Naive B cell (primary cell): Measurements from ENCODE around the gene TMEM119. TPM values are rescaled to one million over a fixed set of nuclear protein-coding genes. Genes with fewer than 3 reads are reported as not detected.
A peak's percentile ranks its signal among the peaks of the same experiment; 100 is the strongest.

Source experiments
- ATAC-seq, 2 donors: fragments of 150-1000 bp; cut with Tn5 transposase; 2 replicates each; pipeline ENCODE4 v1.10.0; 2021; ENCODE audit warnings: low read depth in 2 of 2, mild to moderate bottlenecking in 2 of 2, moderate library complexity in 2 of 2
- DNase-seq: peaks from one replicate; pipeline ENCODE4 v3.0.0; 2022
- H3K27ac Mint-ChIP-seq, 6 donors: one replicate each; pipeline ENCODE4 v1.8.0; 2020 to 2022; ENCODE audit warnings: mild to moderate bottlenecking in 6 of 6, mixed read lengths in 6 of 6, moderate library complexity in 5 of 6, inconsistent platforms in 2 of 6
- H3K27me3 Mint-ChIP-seq, 3 donors: one replicate each; pipeline ENCODE4 v1.8.0; 2021 to 2022; ENCODE audit warnings: mixed read lengths in 3 of 3, mild to moderate bottlenecking in 1 of 3
- H3K36me3 Mint-ChIP-seq, 2 donors: one replicate each; pipeline ENCODE4 v1.8.0; 2020 to 2022; ENCODE audit warnings: mixed read lengths in 2 of 2, inconsistent platforms in 1 of 2, mild to moderate bottlenecking in 1 of 2
- H3K4me1 Mint-ChIP-seq, 3 donors: one replicate each; pipeline ENCODE4 v1.8.0; 2020 to 2022; ENCODE audit warnings: mixed read lengths in 3 of 3, inconsistent platforms in 1 of 3, mild to moderate bottlenecking in 1 of 3, moderate library complexity in 1 of 3
- H3K4me3 Mint-ChIP-seq, 8 donors: one replicate each; pipeline ENCODE4 v1.8.0; 2020 to 2022; ENCODE audit warnings: mild to moderate bottlenecking in 8 of 8, mixed read lengths in 8 of 8, moderate library complexity in 8 of 8, inconsistent platforms in 2 of 8
- H3K9me3 Mint-ChIP-seq, 7 donors: one replicate each; pipeline ENCODE4 v1.8.0; 2020 to 2022; ENCODE audit warnings: mixed read lengths in 7 of 7, mild to moderate bottlenecking in 5 of 7, inconsistent platforms in 2 of 7, moderate library complexity in 1 of 7
- polyA plus RNA-seq, 6 donors: library from polyadenylated mRNA; unstranded; fragments of 300-500 nt; fragmentation: Illumina TruSeq; gene quantifications; one replicate each; pipeline ENCODE4 v1.2.3, GENCODE V29; 2021; ENCODE audit warnings: low read depth in 6 of 6

Gene TMEM119
- polyA plus RNA-seq, 6 donors from 2014 or later: not detected

DNA sequence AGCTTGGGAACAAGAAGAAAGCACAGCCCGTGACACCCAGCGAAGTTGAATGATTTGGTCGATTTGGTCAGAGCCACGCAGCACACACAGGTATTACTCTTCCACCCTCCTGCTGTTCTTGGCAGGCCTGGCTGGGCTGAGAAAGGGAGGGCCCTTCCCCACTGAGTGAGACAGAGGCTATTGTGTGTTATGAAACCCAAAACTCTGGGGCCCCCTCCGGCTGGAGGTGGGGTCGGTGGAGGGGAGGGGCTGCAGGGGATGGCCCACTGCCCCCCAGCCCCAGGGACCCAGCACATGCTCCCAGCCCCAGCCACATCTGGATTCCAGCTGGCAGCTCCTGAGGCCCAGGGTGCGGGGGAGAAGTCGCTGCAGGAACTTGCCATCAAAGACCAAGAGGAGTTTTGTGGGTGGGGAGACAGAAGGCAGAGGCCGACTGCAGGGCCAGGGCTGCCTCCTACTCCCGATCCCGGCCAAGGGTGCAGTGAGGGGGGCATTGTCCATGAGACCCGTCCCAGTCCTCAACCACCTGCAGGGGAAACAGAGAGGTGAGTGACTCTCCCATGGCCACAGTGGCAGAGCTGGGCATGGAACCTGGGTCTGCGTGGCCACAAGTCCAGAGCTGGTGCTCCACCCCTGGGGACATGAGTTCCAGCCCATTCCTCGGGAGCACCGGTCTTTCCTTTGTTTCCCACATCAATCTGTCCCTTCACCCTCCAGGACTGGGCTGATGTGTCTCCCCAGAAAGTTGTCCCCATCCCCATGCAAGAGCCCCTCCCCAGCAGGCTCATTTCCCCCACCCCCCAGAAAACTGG is 8.7 kb downstream of the TMEM119 start:
- Mint-ChIP-seq H3K27me3 (peaks cover 0 to 6% (median 0%) of the 10 kb centered on the region in 3 donors), H3K36me3 (no peaks in the 10 kb centered on the region), H3K9me3 (no peaks in the 10 kb centered on the region), H3K27ac (no peak overlapping the region), H3K4me1 (no peaks in the 10 kb centered on the region), H3K4me3 (no peak overlapping the region)
- ATAC-seq: no peak
- DNase-seq: no peak

DNA sequence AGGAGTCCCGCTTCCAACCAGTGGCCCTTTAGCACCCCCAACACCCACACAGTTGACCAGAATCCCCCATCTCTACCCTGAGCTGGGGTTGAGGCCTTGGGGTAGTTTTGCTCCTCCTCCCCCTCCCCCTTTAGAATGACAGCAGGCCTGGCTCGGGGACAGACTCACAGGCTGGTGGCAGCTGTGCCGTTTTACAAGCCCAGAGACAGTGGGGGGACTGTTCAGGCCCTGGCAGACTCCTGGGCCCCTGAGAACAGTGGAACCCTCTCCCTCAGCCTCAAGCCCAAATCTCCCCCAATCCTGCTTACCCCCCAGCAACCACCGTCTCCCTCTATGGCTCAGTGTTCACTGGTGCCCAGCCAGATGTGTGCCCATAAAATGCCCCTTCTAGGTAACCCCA is 10.1 kb downstream of the TMEM119 start:
- H3K27me3 Mint-ChIP-seq: peaks cover 0 to 6% (median 0%) of the 10 kb centered on the region in 3 donors
- no peak for ATAC-seq
- no peaks in the 10 kb centered on the region for H3K36me3 Mint-ChIP-seq
- H3K4me3 Mint-ChIP-seq: no peak overlapping the region
- peak overlapping the region in 1 of 6 donors; percentile 41 for H3K27ac Mint-ChIP-seq
- no peak for DNase-seq
- no peaks in the 10 kb centered on the region for H3K9me3 Mint-ChIP-seq
- H3K4me1 Mint-ChIP-seq: peaks cover 0 to 5% (median 0%) of the 10 kb centered on the region in 3 donors

GRCh38 chr12:108586306-108586705 is 11.6 kb downstream of the TMEM119 start:
- no peaks in the 10 kb centered on the region for H3K9me3 Mint-ChIP-seq
- no peak for ATAC-seq
- H3K27me3 Mint-ChIP-seq: peaks cover 0 to 6% (median 0%) of the 10 kb centered on the region in 3 donors
- peaks cover 0 to 5% (median 0%) of the 10 kb centered on the region in 3 donors for H3K4me1 Mint-ChIP-seq
- no peak for DNase-seq
- no peak overlapping the region for H3K4me3 Mint-ChIP-seq
- peak overlapping the region in 1 of 6 donors; percentile 44 for H3K27ac Mint-ChIP-seq
- no peaks in the 10 kb centered on the region for H3K36me3 Mint-ChIP-seq

GRCh38 chr12:108585864-108586263 is 12.0 kb downstream of the TMEM119 start:
- H3K9me3 Mint-ChIP-seq: no peaks in the 10 kb centered on the region
- peaks cover 0 to 6% (median 0%) of the 10 kb centered on the region in 3 donors for H3K27me3 Mint-ChIP-seq
- DNase-seq (no peak), ATAC-seq (no peak)
- no peak overlapping the region for H3K4me3 Mint-ChIP-seq
- H3K36me3 Mint-ChIP-seq: no peaks in the 10 kb centered on the region
- H3K27ac Mint-ChIP-seq: no peak overlapping the region
- H3K4me1 Mint-ChIP-seq: peaks cover 0 to 5% (median 0%) of the 10 kb centered on the region in 3 donors

DNA sequence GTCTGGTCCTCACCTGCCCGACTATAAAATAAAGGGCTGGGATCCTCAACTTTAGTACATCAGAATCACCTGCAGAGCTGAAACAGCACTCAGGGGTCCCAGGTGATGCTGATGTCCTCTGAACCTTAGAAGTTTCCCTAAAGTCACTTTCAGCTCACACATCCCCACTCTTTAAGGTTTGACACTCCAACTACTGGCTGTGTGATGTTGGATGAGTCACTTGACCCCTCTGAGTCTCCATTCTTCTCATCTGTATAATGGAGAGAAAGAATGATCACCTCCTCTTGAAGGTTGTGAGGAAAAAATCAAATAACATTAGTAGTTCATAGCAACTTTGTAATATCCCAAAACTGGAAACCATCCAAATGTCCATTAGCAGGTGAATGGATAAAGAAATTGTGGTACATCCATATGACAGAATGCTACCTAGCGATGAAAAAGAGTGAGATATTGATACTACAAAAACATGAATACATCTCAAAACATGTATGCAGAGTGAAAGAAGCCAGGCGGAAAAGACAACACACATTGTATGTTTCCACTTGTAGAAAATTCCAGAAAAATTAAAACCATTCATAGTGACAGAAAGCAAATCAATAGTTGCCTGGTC is 13.3 kb downstream of the TMEM119 start:
- H3K4me1 Mint-ChIP-seq: peaks cover 6 to 18% (median 8%) of the 10 kb centered on the region in 3 donors
- no peak overlapping the region for H3K4me3 Mint-ChIP-seq
- ATAC-seq: no peak
- H3K9me3 Mint-ChIP-seq: no peaks in the 10 kb centered on the region
- H3K27me3 Mint-ChIP-seq: peaks cover 0 to 6% (median 0%) of the 10 kb centered on the region in 3 donors
- H3K27ac Mint-ChIP-seq: peak overlapping the region in 2 of 6 donors; percentile 4 to 73
- DNase-seq: no peak
- no peaks in the 10 kb centered on the region for H3K36me3 Mint-ChIP-seq

DNA sequence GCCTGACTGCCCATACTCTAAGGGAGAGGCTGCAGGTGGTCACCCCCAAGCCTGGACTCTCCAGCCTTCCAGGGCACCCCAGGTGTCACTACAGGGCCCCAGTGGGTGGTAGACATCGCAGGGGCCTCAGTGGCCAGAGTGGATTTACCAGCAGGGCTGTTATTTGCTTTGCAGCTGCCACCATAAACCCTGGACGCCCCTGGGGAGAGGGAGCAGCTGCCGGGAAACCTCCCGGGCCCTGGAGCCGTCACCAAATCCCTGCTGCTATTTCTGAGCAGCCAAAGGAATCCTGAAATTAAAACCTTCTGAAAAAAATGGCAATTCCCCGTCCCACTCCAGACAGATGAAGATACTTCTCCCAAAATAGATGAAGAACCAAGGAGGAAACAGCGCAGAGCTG is 13.9 kb downstream of the TMEM119 start:
- DNase-seq: no peak
- no peak for ATAC-seq
- H3K9me3 Mint-ChIP-seq: peaks cover 0 to 3% (median 0%) of the 10 kb centered on the region in 7 donors

GRCh38 chr12:108582978-108583770 is 14.7 kb downstream of the TMEM119 start:
- H3K36me3 Mint-ChIP-seq: no peaks in the 10 kb centered on the region
- DNase-seq: no peak

More for the DNA sequence above, 13.9 kb downstream of the TMEM119 start:
- peaks cover 0 to 6% (median 0%) of the 10 kb centered on the region in 3 donors for H3K27me3 Mint-ChIP-seq
- no peaks in the 10 kb centered on the region for H3K36me3 Mint-ChIP-seq
- H3K27ac Mint-ChIP-seq: peak overlapping the region in 1 of 6 donors; percentile 73
- peaks cover 12 to 24% (median 13%) of the 10 kb centered on the region in 3 donors for H3K4me1 Mint-ChIP-seq
- no peak overlapping the region for H3K4me3 Mint-ChIP-seq

DNA sequence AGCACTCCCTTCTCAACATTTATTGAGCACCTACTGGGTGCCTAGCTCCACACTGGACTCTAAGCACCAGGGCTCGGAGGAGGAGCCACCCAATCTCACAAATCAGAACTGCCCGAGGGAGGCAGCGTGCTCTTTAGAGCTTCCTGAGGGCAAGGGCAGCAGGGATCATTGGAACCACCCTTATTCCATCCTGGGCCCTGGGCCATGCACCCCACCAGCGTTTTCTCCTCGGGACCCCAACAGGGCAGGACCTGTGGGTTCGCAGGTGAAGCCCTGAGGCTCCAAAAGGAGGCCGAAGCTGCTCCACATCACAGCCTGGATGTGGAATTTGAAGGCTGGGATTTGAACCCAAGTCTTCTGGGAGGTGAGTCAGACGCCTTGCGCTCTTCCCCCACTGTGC is 15.4 kb downstream of the TMEM119 start:
- Mint-ChIP-seq H3K4me1 (peaks cover 18 to 31% (median 23%) of the 10 kb centered on the region in 3 donors), H3K4me3 (no peak overlapping the region), H3K27me3 (peaks cover 0 to 3% (median 0%) of the 10 kb centered on the region in 3 donors), H3K27ac (peak overlapping the region in 1 of 6 donors; percentile 7), H3K9me3 (peaks cover 0 to 10% (median 0%) of the 10 kb centered on the region in 7 donors), H3K36me3 (no peaks in the 10 kb centered on the region)
- ATAC-seq (no peak), DNase-seq (no peak)

More at GRCh38 chr12:108582978-108583770, 14.7 kb downstream of the TMEM119 start:
- Mint-ChIP-seq H3K9me3 (peaks cover 0 to 10% (median 0%) of the 10 kb centered on the region in 7 donors), H3K27ac (peak overlapping the region in 2 of 6 donors; percentile 37 to 64), H3K4me1 (peaks cover 18 to 31% (median 20%) of the 10 kb centered on the region in 3 donors), H3K27me3 (no peaks in the 10 kb centered on the region), H3K4me3 (no peak overlapping the region)
- no peak for ATAC-seq

DNA sequence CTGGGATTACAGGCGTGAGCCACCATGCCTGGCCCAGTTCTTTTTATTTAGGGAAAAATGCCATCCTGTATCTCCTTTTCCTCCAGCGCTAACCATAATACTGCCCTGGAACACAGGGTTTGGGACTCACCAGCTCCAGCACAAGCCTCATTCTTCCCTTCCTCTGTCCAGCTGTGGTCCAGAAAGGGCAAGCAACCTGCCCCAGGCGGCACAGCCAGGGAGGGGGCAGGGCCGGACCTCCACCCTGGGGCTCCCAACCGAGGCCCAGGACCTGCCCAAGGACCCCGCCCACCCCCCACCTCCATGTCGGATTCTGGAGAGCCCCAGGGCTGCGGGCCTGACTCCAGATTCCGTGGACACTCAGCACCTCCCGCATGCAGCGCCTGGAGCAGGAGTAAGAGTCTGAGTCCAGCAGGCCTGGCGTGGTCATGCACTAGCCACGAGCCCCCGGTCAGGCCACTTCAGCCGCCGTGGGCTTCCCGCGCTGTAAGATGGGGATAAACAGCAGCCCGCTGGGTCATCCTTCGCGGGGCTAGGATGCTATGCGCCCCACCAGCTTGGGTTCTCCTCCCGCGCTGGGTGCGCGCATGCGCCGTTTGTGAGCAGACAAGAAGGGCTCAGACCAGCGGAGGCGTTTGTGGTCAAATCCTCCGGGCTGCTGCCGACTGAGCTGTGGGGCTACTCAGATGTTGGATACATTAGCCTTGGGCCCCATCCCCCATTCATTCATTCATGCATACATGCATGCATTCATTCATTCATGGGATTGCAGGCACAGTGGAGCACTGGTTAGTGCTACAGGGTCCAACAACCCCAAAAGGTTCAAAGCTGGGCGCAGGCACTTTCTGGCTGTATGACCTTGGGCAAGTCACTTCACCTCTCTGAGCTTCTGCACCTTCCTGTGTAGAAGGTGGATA is 16.3 kb downstream of the TMEM119 start:
- Mint-ChIP-seq H3K36me3 (no peaks in the 10 kb centered on the region), H3K4me1 (peaks cover 18 to 31% (median 25%) of the 10 kb centered on the region in 3 donors), H3K4me3 (no peak overlapping the region), H3K27ac (peak overlapping the region in 1 of 6 donors; percentile 6), H3K27me3 (peaks cover 0 to 6% (median 0%) of the 10 kb centered on the region in 3 donors), H3K9me3 (peaks cover 0 to 10% (median 0%) of the 10 kb centered on the region in 7 donors)
- ATAC-seq (no peak), DNase-seq (no peak)

DNA sequence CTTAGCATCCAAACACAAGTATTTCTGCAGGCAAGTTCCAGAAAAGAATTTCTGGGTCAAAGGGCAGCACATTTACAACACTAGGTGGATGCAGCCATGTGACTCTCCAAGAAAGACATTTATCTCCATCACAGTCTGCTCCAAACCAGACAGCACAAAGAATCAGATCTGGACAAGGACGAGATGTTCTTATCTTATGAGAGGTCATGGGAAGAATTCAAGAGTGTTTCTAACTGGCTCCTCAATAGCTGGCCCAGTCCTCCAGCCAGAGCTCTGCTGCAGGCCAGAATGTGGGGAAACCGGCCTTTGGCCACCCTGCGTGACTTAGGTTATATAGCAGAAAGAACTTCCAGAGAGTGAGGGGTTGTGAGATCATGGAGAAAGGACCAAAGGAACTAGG is 17.4 kb downstream of the TMEM119 start:
- H3K4me3 Mint-ChIP-seq: no peak overlapping the region
- peaks cover 0 to 10% (median 0%) of the 10 kb centered on the region in 7 donors for H3K9me3 Mint-ChIP-seq
- ATAC-seq (no peak), DNase-seq (no peak)
- H3K4me1 Mint-ChIP-seq: peaks cover 24 to 31% (median 25%) of the 10 kb centered on the region in 3 donors
- H3K27ac Mint-ChIP-seq: peak overlapping the region in 2 of 6 donors; percentile 78 to 81
- peaks cover 0 to 6% (median 0%) of the 10 kb centered on the region in 3 donors for H3K27me3 Mint-ChIP-seq
- no peaks in the 10 kb centered on the region for H3K36me3 Mint-ChIP-seq

DNA sequence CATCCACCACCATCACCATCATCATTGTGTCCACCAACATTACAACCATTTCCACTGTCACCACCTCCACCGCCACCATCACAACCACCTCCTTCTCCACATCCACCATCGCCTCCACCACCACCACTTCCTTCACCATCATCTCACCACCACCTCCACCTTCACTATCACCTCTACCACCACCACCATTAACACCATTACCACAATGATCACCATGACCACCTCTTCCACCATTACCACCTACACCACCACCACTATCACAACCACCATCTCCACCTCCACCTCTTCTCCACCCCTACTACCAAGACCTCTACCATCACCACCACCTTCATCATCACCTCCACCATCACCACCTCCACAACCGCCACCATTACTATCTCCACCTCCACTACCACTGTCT is 19.1 kb downstream of the TMEM119 start:
- Mint-ChIP-seq H3K36me3 (no peaks in the 10 kb centered on the region), H3K4me3 (no peak overlapping the region), H3K4me1 (peaks cover 25 to 37% (median 29%) of the 10 kb centered on the region in 3 donors), H3K9me3 (peaks cover 0 to 10% (median 0%) of the 10 kb centered on the region in 7 donors), H3K27me3 (peaks cover 0 to 6% (median 0%) of the 10 kb centered on the region in 3 donors), H3K27ac (peak overlapping the region in 1 of 6 donors; percentile 37)
- ATAC-seq (no peak), DNase-seq (no peak)

GRCh38 chr12:108578264-108578663 is 19.6 kb downstream of the TMEM119 start:
- DNase-seq (no peak), ATAC-seq (no peak)
- H3K9me3 Mint-ChIP-seq: peaks cover 0 to 10% (median 0%) of the 10 kb centered on the region in 7 donors
- peak overlapping the region in 2 of 8 donors; percentile 42 to 52 for H3K4me3 Mint-ChIP-seq
- H3K27me3 Mint-ChIP-seq: peaks cover 0 to 6% (median 0%) of the 10 kb centered on the region in 3 donors
- H3K27ac Mint-ChIP-seq: no peak overlapping the region
- no peaks in the 10 kb centered on the region for H3K36me3 Mint-ChIP-seq
- H3K4me1 Mint-ChIP-seq: peaks cover 25 to 36% (median 29%) of the 10 kb centered on the region in 3 donors
